IMR-90 (cell line): Measurements from ENCODE around the gene RABEP1. TPM values are rescaled to one million over a fixed set of nuclear protein-coding genes. Genes with fewer than 3 reads are reported as not detected.

Experiments used
- ATAC-seq: fragments of 200-7000 bp; cut with Tn5 transposase; 2 replicates; pipeline ENCODE4 v1.9.1; 2020; ENCODE audit warnings: low read depth, mild to moderate bottlenecking, moderate library complexity
- BruUV-seq: library from RNA; stranded (reverse); fragments of 400-500 nt; replicated peaks from 2 replicates; lab custom pipeline; 2021; lab: Mats Ljungman, UMichigan
- CTCF ChIA-PET: fragments of 300-600 bp; formaldehyde crosslinking; extraction: SDS; loops from one replicate; lab custom pipeline; 2021; ENCODE audit warnings: antibody characterized with exemption; lab: Yijun Ruan, JAX
- POLR2A ChIA-PET: fragments of 300-600 bp; sonication (Branson Sonifier 250); formaldehyde crosslinking; loops from one replicate; lab custom pipeline; 2022; ENCODE audit warnings: antibody characterized with exemption; ENCODE audit not compliant: unreplicated experiment; lab: Charles Lee
- DNase-seq: peaks from one replicate; pipeline ENCODE4 v3.0.0; 2013
- H2AFZ ChIP-seq: replicated peaks from 2 replicates; pipeline ENCODE3; 2013; ENCODE audit warnings: low read length, mild to moderate bottlenecking; ENCODE audit not compliant: poor library complexity
- H2AK5ac ChIP-seq: 2 replicates; pipeline ENCODE4 v1.6.1; 2013; ENCODE audit warnings: low read depth, low read length, inconsistent platforms
- H2AK9ac ChIP-seq: replicated peaks from 2 replicates; pipeline ENCODE3; 2013; ENCODE audit warnings: mild to moderate bottlenecking, low read depth, low read length, moderate library complexity; ENCODE audit not compliant: poor library complexity
- H2BK120ac ChIP-seq: 2 replicates; pipeline ENCODE4 v1.6.1; 2013; ENCODE audit warnings: low read depth, low read length, inconsistent platforms
- H2BK15ac ChIP-seq: 3 replicates; pipeline ENCODE4 v1.6.1; 2013; ENCODE audit warnings: low read depth, low read length, inconsistent platforms
- H2BK20ac ChIP-seq: 2 replicates; pipeline ENCODE4 v1.6.1; 2013; ENCODE audit warnings: low read depth, mild to moderate bottlenecking, inconsistent platforms, low read length, moderate library complexity
- H2BK5ac ChIP-seq: 2 replicates; pipeline ENCODE4 v1.6.1; 2013; ENCODE audit warnings: mild to moderate bottlenecking, low read depth, low read length, inconsistent platforms; ENCODE audit not compliant: poor library complexity, severe bottlenecking
- H3K14ac ChIP-seq: replicated peaks from 2 replicates; pipeline ENCODE4 v1.6.1; 2013; ENCODE audit warnings: low read depth, low read length, inconsistent platforms
- H3K18ac ChIP-seq: 2 replicates; pipeline ENCODE4 v1.6.1; 2013; ENCODE audit warnings: low read depth, low read length, control low read depth
- H3K23ac ChIP-seq: 2 replicates; pipeline ENCODE4 v1.6.1; 2013; ENCODE audit warnings: low read depth, low read length, inconsistent platforms
- H3K27ac ChIP-seq: 2 replicates; pipeline ENCODE4 v1.5.1; 2013; ENCODE audit warnings: mild to moderate bottlenecking, control low read depth, low read length; ENCODE audit not compliant: insufficient read depth
- H3K27me3 ChIP-seq: 2 replicates; pipeline ENCODE4 v1.6.1; 2013; ENCODE audit warnings: low read length; ENCODE audit not compliant: control insufficient read depth, insufficient read depth
- H3K36me3 ChIP-seq: 2 replicates; pipeline ENCODE4 v1.6.1; 2013; ENCODE audit warnings: low read length, mixed read lengths; ENCODE audit not compliant: control insufficient read depth, insufficient read depth
- H3K4ac ChIP-seq: 2 replicates; pipeline ENCODE4 v1.6.1; 2013; ENCODE audit warnings: low read depth, low read length, inconsistent platforms
- H3K4me1 ChIP-seq: 2 replicates; pipeline ENCODE4 v1.6.1; 2013; ENCODE audit warnings: low read length, mixed read lengths; ENCODE audit not compliant: control insufficient read depth, insufficient read depth
- H3K4me2 ChIP-seq: 2 replicates; pipeline ENCODE4 v1.6.1; 2013; ENCODE audit warnings: low read depth, mild to moderate bottlenecking, control low read depth, low read length, moderate library complexity
- H3K4me3 ChIP-seq: 2 replicates; pipeline ENCODE4 v1.5.1; 2013; ENCODE audit warnings: low read depth, mild to moderate bottlenecking, control low read depth, low read length, moderate library complexity; ENCODE audit not compliant: insufficient read depth
- H3K56ac ChIP-seq: 2 replicates; pipeline ENCODE4 v1.6.1; 2013; ENCODE audit warnings: low read length, inconsistent platforms; ENCODE audit not compliant: insufficient read depth; ENCODE audit errors: extremely low read depth
- H3K79me1 ChIP-seq, 2 experiments: 2 replicates each; pipeline ENCODE4 v1.6.1; 2013; ENCODE audit warnings: low read length in 2 of 2, inconsistent platforms in 1 of 2, low read depth in 1 of 2
- H3K9ac ChIP-seq: 2 replicates; pipeline ENCODE4 v1.6.1; 2013; ENCODE audit warnings: low read depth, low read length, control low read depth
- H3K9me1 ChIP-seq: 2 replicates; pipeline ENCODE4 v1.6.1; 2013; ENCODE audit warnings: low read length, inconsistent platforms; ENCODE audit not compliant: insufficient read depth
- H3K9me3 ChIP-seq: 2 replicates; pipeline ENCODE4 v1.6.1; 2013; ENCODE audit warnings: low read length; ENCODE audit not compliant: control insufficient read depth, insufficient read depth
- H4K20me1 ChIP-seq: 2 replicates; pipeline ENCODE4 v1.6.1; 2013; ENCODE audit warnings: low read length, inconsistent platforms; ENCODE audit not compliant: insufficient read depth
- H4K5ac ChIP-seq: 2 replicates; pipeline ENCODE4 v1.6.1; 2013; ENCODE audit warnings: mild to moderate bottlenecking, low read depth, low read length, control low read depth
- H4K8ac ChIP-seq, 2 experiments: 2 replicates each; pipeline ENCODE4 v1.6.1; 2013; ENCODE audit warnings: low read depth in 2 of 2, low read length in 2 of 2, control low read depth in 1 of 2, inconsistent platforms in 1 of 2
- H4K91ac ChIP-seq: 2 replicates; pipeline ENCODE4 v1.6.1; 2013; ENCODE audit warnings: low read depth, low read length, inconsistent platforms; ENCODE audit not compliant: insufficient read depth
- CEBPB ChIP-seq: IDR thresholded peaks from 2 replicates; pipeline ENCODE4 v1.6.1; 2012; ENCODE audit warnings: low read depth, low read length, improper control_type of control experiment
- CHD1 ChIP-seq: IDR thresholded peaks from 2 replicates; pipeline ENCODE4 v1.6.1; 2012; ENCODE audit warnings: low read depth, low read length, improper control_type of control experiment
- NFE2L2 ChIP-seq: fragments of 150-350 bp; IDR thresholded peaks from 2 replicates; pipeline ENCODE4 v1.6.1; 2016; ENCODE audit warnings: low read depth, mild to moderate bottlenecking, low read length
- POLR2A ChIP-seq: IDR thresholded peaks from 2 replicates; pipeline ENCODE4 v1.6.1; 2012; ENCODE audit warnings: mild to moderate bottlenecking, low read depth, low read length
- RAD21 ChIP-seq: IDR thresholded peaks from 2 replicates; pipeline ENCODE4 v1.6.1; 2012; ENCODE audit warnings: low read length, improper control_type of control experiment
- RCOR1 ChIP-seq: IDR thresholded peaks from 2 replicates; pipeline ENCODE4 v1.6.1; 2012; ENCODE audit warnings: mild to moderate bottlenecking, low read length, improper control_type of control experiment; ENCODE audit not compliant: insufficient replicate concordance
- RFX5 ChIP-seq: IDR thresholded peaks from 2 replicates; pipeline ENCODE4 v1.8.0; 2012; ENCODE audit warnings: low read depth, mild to moderate bottlenecking, low read length, moderate library complexity
- SMC3 ChIP-seq: fragments of 150-350 bp; IDR thresholded peaks from 2 replicates; pipeline ENCODE4 v1.6.1; 2016; ENCODE audit warnings: low read depth, mild to moderate bottlenecking, antibody characterized with exemption, low read length, moderate library complexity
- WGBS, 2 experiments: methylation state at CpG; one replicate each; pipeline versions ENCODE4 v1.1.5 to v1.1.7; 2013; ENCODE audit warnings: missing lambda C conversion rate in 2 of 2; ENCODE audit not compliant: insufficient read length in 1 of 2; ENCODE audit errors: extremely low coverage in 2 of 2; 5-methylcytosine and 5-hydroxymethylcytosine counted together
- dilution Hi-C: fragments of 300-500 bp; cut with HindIII; formaldehyde crosslinking; loops from one replicate; pipeline ENCODE4 v1.14.3; 2018; ENCODE audit warnings: low sequenced_read_pairs; ENCODE audit not compliant: unreplicated experiment
- in situ Hi-C: fragments of 300-500 bp; cut with MboI; formaldehyde crosslinking; loops from 3 replicates; pipeline ENCODE4 v1.14.3; 2019; ENCODE audit warnings: low sequenced_read_pairs, inconsistent platforms, mixed read lengths
- intact Hi-C: fragments of 100-400 bp; cut with micrococcal nuclease; formaldehyde crosslinking; loops from 2 replicates; pipeline ENCODE4 v1.10.0; 2022
- polyA plus RNA-seq, 3 experiments: library from polyadenylated mRNA; depleted of rRNA; stranded (reverse); fragments of >200 nt; gene quantifications; 2 replicates each; pipeline ENCODE4 v1.2.3, GENCODE V29; 2012; ENCODE audit warnings: low replicate concordance in 1 of 3
- total RNA-seq: library from RNA; depleted of rRNA; stranded (reverse); fragments of >200 nt; gene quantifications from 2 replicates; pipeline ENCODE4 v1.2.3, GENCODE V29; 2012
- TF ChIP-seq, protein P1 (sequence below): fragments of 150-350 bp; IDR thresholded peaks from 2 replicates; pipeline ENCODE4 v1.6.1; 2016; ENCODE audit warnings: low read depth, mild to moderate bottlenecking, low read length, moderate library complexity, borderline replicate concordance

Gene RABEP1
- total and polyA plus RNA-seq, 2 of the 4 experiments (the other 2 are of a cell fraction): 15.3 to 38.2 TPM

DNA sequence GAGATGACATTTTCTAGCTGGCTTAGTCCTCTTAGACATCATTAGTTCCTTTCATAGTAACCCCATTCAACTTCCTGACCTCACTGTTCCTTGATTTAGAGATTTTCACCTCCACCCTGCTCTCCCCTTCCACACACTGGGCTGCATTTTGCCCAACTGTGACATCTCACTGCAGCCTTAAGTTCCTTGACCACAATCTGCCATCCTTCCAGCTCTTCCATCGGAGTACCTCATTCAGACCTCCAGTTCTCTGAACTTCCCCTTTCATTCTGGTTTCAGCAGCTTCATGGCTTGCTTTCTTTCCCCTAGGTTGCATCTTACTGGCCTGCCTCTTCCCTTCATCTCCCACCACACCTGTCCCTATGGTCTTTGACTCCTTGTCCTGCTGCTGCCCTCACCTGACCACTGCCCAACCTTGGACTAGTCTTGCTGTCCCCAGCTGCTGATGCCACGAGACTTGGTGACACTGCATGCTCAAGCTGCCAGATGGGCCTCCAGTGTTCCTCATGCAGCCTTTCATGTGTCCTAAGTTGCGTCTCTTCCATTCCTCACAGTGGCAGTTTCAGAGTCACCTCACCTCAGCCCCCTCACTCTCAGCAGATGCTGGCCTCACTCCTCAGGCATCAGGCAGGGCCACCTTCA, 96.6 kb downstream of the RABEP1 start:
- no peak overlapping the region for H2BK20ac ChIP-seq
- H4K5ac ChIP-seq: 0 out of 2 replicates have a peak overlapping the region, but pooled peaks have one; percentile 11
- no peak overlapping the region for H2BK15ac ChIP-seq
- dilution Hi-C loops: no loop called here
- no peak overlapping the region for H3K23ac ChIP-seq
- H4K8ac ChIP-seq: no peak overlapping the region
- H3K9ac ChIP-seq: no peak overlapping the region
- no peak overlapping the region for H2BK120ac ChIP-seq
- no peaks in the 10 kb centered on the region for H3K4me1 ChIP-seq
- no peak overlapping the region for H3K4ac ChIP-seq
- no peak overlapping the region for H2AK9ac ChIP-seq
- no peak overlapping the region for H3K56ac ChIP-seq
- ChIA-PET CTCF (no interaction called here), POLR2A (no interaction called here)
- no peaks in the 10 kb centered on the region for H4K20me1 ChIP-seq
- in situ Hi-C loops: loop anchor here (10.0 kb wide), 1 partner anchor 64 kb away; no protein-coding TSS in a partner anchor
- H3K4me2 ChIP-seq: no peak overlapping the region
- BruUV-seq: no TSS peak
- no peak for TF ChIP-seq CHD1
- no peak for TF ChIP-seq POLR2A
- TF ChIP-seq, protein P1, sequence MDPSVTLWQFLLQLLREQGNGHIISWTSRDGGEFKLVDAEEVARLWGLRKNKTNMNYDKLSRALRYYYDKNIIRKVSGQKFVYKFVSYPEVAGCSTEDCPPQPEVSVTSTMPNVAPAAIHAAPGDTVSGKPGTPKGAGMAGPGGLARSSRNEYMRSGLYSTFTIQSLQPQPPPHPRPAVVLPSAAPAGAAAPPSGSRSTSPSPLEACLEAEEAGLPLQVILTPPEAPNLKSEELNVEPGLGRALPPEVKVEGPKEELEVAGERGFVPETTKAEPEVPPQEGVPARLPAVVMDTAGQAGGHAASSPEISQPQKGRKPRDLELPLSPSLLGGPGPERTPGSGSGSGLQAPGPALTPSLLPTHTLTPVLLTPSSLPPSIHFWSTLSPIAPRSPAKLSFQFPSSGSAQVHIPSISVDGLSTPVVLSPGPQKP: no peak
- no peak for TF ChIP-seq RCOR1
- TF ChIP-seq CEBPB: no peak
- no peak for TF ChIP-seq RAD21
- TF ChIP-seq RFX5: no peak
- TF ChIP-seq NFE2L2: no peak
- TF ChIP-seq SMC3: no peak
- DNase-seq: no peak
- intact Hi-C loops: no loop called here
- no peak overlapping the region for H2AK5ac ChIP-seq
- no peaks in the 10 kb centered on the region for H3K27me3 ChIP-seq
- peaks cover 8% of the 10 kb centered on the region; the same call in 1 of the 2 replicates for H3K9me1 ChIP-seq
- no peak overlapping the region for H3K27ac ChIP-seq
- no peak overlapping the region for H2BK5ac ChIP-seq
- no peak overlapping the region for H3K4me3 ChIP-seq
- H3K9me3 ChIP-seq: no peaks in the 10 kb centered on the region
- no peak overlapping the region for H4K91ac ChIP-seq
- peaks cover 56% of the 10 kb centered on the region for H3K36me3 ChIP-seq
- ATAC-seq: no peak
- H3K79me1 ChIP-seq: peaks cover 2 to 3% of the 10 kb centered on the region in 2 experiments; a peak in 2 of 4 replicates
- WGBS, 2 experiments: 92% methylated on average over 3 of the region's 3 CpGs; no CpG with 5 or more reads in 1 of the 2 experiments
- H2AFZ ChIP-seq: no peak overlapping the region
- H3K14ac ChIP-seq: no peak overlapping the region
- H3K18ac ChIP-seq: no peak overlapping the region
